ENCODE measurements around the gene KCNJ9. TPM values are rescaled to one million over a fixed set of nuclear protein-coding genes. Genes with fewer than 3 reads are reported as not detected.
"Not testable (repeated sequence)": the region's sequence is repeated elsewhere in the genome, so short reads cannot be mapped to it uniquely, and the experiment has no call there.

KCNJ9 gene
- total RNA-seq, 1 donor from 2014 or later, result not detected

DNA sequence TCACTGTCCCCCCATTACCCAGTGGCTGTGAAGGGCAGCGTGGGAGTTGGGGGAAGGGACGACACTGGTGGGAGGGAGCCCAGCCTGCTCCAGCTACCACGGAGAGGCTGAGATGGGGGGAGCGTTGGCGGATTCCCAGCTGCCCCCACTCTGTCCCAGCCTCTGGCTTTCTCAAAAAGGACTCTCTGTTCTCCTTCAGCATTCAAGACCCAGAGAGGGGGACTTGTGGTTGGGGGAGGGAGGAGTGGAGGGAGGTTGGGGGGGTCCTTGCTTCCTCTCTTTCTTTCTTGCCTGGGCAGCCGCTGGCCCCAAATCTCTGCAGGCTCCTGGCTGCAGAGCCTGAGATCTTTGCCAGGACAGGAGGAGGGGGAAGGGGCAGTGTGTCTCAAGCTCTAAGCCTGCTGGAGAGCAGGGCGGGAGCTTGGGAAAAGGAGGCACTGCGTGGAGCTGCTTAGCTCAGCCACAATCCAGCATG lies 36.4 kb downstream of the KCNJ9 start:
- Mint-ChIP-seq H3K27me3 (ENCODE audit: insufficient read depth) (peaks cover 16% of the 10 kb centered on the region), H3K9me3 (no peaks in the 10 kb centered on the region), H3K4me3 (no peak overlapping the region), H3K36me3 (ENCODE audit: low read depth) (no peaks in the 10 kb centered on the region), H3K4me1 (ENCODE audit: low read depth) (no peaks in the 10 kb centered on the region), H3K27ac (no peak overlapping the region)
- intact Hi-C loops (cut with micrococcal nuclease), result no loop called here
- no peak for DNase-seq (ENCODE audit: low spot score)

DNA sequence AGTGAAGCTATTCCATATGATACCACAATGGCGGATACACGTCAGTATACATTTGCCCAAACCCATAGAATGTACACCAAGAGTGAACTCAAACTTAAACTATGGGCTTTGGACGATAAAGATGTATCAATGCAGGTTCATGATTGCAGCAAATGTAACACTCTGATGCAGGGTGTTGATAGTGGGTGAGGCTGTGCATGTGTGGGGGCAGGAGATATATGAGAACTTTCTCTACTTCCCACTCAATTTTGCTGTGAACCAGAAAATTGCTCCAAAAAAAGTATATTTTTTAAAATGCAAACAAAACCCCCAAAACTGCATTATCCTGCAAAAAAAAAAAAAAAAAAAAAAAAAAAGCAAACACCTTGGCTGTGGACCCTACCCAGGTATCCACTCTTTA lies 37.6 kb downstream of the KCNJ9 start:
- Mint-ChIP-seq H3K27ac (no peak overlapping the region), H3K4me1 (ENCODE audit: low read depth) (no peaks in the 10 kb centered on the region), H3K27me3 (ENCODE audit: insufficient read depth) (peaks cover 16% of the 10 kb centered on the region), H3K9me3 (no peaks in the 10 kb centered on the region), H3K36me3 (ENCODE audit: low read depth) (no peaks in the 10 kb centered on the region), H3K4me3 (no peak overlapping the region)
- DNase-seq (ENCODE audit: low spot score), result no peak
- intact Hi-C loops (cut with micrococcal nuclease), result no loop called here

DNA sequence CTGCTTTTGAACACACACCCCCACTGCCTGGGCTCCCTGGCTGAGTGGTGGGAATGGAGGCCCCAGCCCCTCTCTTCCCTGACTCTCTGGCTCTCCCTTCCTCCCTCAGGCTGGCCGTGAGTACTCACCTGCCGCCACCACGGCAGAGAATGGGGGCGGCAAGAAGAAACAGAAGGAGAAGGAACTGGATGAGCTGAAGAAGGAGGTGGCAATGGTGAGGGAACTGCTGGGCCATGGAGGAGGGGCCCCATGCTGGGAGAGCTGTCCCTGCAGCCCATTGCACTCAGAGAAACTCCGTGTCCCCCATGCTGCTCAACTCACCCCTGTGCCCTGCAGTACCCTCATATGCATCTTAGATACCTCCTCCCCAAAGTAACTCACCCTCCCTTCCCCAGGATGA lies 39.5 kb downstream of the KCNJ9 start:
- intact Hi-C loops (cut with micrococcal nuclease), result no loop called here
- Mint-ChIP-seq H3K9me3 (no peaks in the 10 kb centered on the region), H3K36me3 (ENCODE audit: low read depth) (no peaks in the 10 kb centered on the region), H3K27ac (no peak overlapping the region), H3K4me1 (ENCODE audit: low read depth) (no peaks in the 10 kb centered on the region), H3K4me3 (no peak overlapping the region), H3K27me3 (ENCODE audit: insufficient read depth) (peaks cover 15% of the 10 kb centered on the region)
- DNase-seq (ENCODE audit: low spot score), result no peak

- DNase-seq (ENCODE audit: low spot score), result no peak
- H3K27me3 Mint-ChIP-seq (ENCODE audit: insufficient read depth), result peaks cover 12% of the 10 kb centered on the region
- H3K4me3 Mint-ChIP-seq, result no peak overlapping the region
- no peaks in the 10 kb centered on the region for H3K36me3 Mint-ChIP-seq (ENCODE audit: low read depth)
- intact Hi-C loops (cut with micrococcal nuclease), result no loop called here
- H3K4me1 Mint-ChIP-seq (ENCODE audit: low read depth), result no peaks in the 10 kb centered on the region
- no peak overlapping the region for H3K27ac Mint-ChIP-seq
- no peaks in the 10 kb centered on the region for H3K9me3 Mint-ChIP-seq
Measured at GRCh38 chr1:160121388-160121787, 40.0 kb downstream of the KCNJ9 start.

- no peak overlapping the region for H3K4me3 Mint-ChIP-seq
- intact Hi-C loops (cut with micrococcal nuclease), result no loop called here
Measured at GRCh38 chr1:160122978-160123495, 41.7 kb downstream of the KCNJ9 start.

DNA sequence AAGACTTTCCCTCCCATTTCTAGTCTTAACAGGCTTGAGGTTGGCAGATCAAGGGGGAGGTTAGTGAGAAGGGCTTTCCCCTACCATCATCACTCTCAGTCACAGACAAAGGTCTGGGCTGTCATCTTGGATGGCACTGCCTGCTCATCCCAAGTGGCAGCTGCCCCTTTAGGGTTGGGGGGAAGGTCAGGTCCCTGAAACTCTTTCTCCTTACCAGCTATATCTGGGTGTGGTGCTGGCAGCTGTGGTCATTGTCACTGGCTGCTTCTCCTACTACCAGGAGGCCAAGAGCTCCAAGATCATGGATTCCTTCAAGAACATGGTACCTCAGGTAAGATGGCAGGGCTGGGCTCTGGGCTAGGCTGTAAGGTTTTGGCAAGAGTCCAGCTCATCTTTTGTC lies 42.4 kb downstream of the KCNJ9 start:
- Mint-ChIP-seq H3K36me3 (ENCODE audit: low read depth) (no peaks in the 10 kb centered on the region), H3K4me1 (ENCODE audit: low read depth) (no peaks in the 10 kb centered on the region), H3K27ac (no peak overlapping the region), H3K27me3 (ENCODE audit: insufficient read depth) (peaks cover 6% of the 10 kb centered on the region), H3K9me3 (no peaks in the 10 kb centered on the region), H3K4me3 (no peak overlapping the region)
- intact Hi-C loops (cut with micrococcal nuclease), result no loop called here
- no peak for DNase-seq (ENCODE audit: low spot score)

More at GRCh38 chr1:160122978-160123495, 41.7 kb downstream of the KCNJ9 start:
- H3K27me3 Mint-ChIP-seq (ENCODE audit: insufficient read depth), result peaks cover 12% of the 10 kb centered on the region
- DNase-seq (ENCODE audit: low spot score), result no peak
- H3K36me3 Mint-ChIP-seq (ENCODE audit: low read depth), result no peaks in the 10 kb centered on the region
- no peaks in the 10 kb centered on the region for H3K4me1 Mint-ChIP-seq (ENCODE audit: low read depth)
- no peak overlapping the region for H3K27ac Mint-ChIP-seq
- H3K9me3 Mint-ChIP-seq, result no peaks in the 10 kb centered on the region

- no peaks in the 10 kb centered on the region for H3K9me3 Mint-ChIP-seq
- peaks cover 9% of the 10 kb centered on the region for H3K27me3 Mint-ChIP-seq (ENCODE audit: insufficient read depth)
- intact Hi-C loops (cut with micrococcal nuclease), result no loop called here
- H3K36me3 Mint-ChIP-seq (ENCODE audit: low read depth), result no peaks in the 10 kb centered on the region
- H3K27ac Mint-ChIP-seq, result no peak overlapping the region
- no peaks in the 10 kb centered on the region for H3K4me1 Mint-ChIP-seq (ENCODE audit: low read depth)
- H3K4me3 Mint-ChIP-seq, result no peak overlapping the region
- DNase-seq (ENCODE audit: low spot score), result no peak
Measured at GRCh38 chr1:160124705-160125478, 43.6 kb downstream of the KCNJ9 start.

GRCh38 chr1:160125746-160126145 lies 44.4 kb downstream of the KCNJ9 start:
- no peaks in the 10 kb centered on the region for H3K4me1 Mint-ChIP-seq (ENCODE audit: low read depth)
- no peak overlapping the region for H3K27ac Mint-ChIP-seq
- intact Hi-C loops (cut with micrococcal nuclease), result no loop called here
- H3K36me3 Mint-ChIP-seq (ENCODE audit: low read depth), result no peaks in the 10 kb centered on the region
- DNase-seq (ENCODE audit: low spot score), result no peak
- no peak overlapping the region for H3K4me3 Mint-ChIP-seq
- peaks cover 10% of the 10 kb centered on the region for H3K27me3 Mint-ChIP-seq (ENCODE audit: insufficient read depth)
- H3K9me3 Mint-ChIP-seq, result no peaks in the 10 kb centered on the region

- H3K4me3 Mint-ChIP-seq; intact Hi-C loops (cut with micrococcal nuclease); H3K36me3 Mint-ChIP-seq (ENCODE audit: low read depth); DNase-seq (ENCODE audit: low spot score); H3K27ac Mint-ChIP-seq; H3K9me3 Mint-ChIP-seq; H3K4me1 Mint-ChIP-seq (ENCODE audit: low read depth): not testable (repeated sequence)
- H3K27me3 Mint-ChIP-seq (ENCODE audit: insufficient read depth), result peaks cover 11% of the 10 kb centered on the region
Measured at GRCh38 chr1:160126342-160126741, 45.0 kb downstream of the KCNJ9 start.

- Mint-ChIP-seq H3K27me3 (ENCODE audit: insufficient read depth) (peaks cover 17% of the 10 kb centered on the region), H3K9me3 (no peaks in the 10 kb centered on the region), H3K4me3 (no peak overlapping the region), H3K36me3 (ENCODE audit: low read depth) (no peaks in the 10 kb centered on the region), H3K27ac (no peak overlapping the region), H3K4me1 (ENCODE audit: low read depth) (no peaks in the 10 kb centered on the region)
- no peak for DNase-seq (ENCODE audit: low spot score)
- intact Hi-C loops (cut with micrococcal nuclease), result no loop called here
Measured at GRCh38 chr1:160127381-160127780, 46.0 kb downstream of the KCNJ9 start.

DNA sequence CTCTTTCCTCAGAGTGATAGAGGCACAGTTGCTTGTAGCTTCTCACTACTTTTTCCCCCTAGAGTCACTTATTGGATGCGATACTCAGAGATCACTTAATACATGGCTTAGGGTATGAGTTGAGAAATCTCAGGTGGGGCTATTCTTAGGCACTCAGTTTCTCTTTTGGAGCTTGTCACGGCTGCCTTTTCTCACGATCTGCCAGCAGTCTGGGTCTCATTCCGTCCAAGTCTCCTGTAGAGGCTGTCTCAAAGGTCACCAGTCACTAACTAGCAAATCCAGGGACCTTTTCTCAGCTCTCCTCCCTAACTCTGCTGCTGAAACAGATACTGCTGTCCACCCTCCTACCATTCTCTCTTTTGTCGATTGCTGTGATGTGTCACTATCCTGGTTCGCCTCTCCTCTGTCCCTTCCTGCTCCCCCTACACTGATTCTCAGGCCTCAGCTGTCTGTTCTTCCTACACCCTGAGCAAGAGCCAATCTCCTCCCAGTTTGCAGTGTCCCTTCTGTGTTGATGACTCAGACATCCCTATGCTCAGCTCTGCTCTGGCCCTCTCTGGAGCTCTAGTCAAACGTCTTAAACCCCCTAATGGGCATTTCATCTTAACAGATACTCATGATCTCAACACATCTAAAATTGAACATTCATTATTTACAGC lies 46.7 kb downstream of the KCNJ9 start:
- Mint-ChIP-seq H3K27me3 (ENCODE audit: insufficient read depth) (peaks cover 21% of the 10 kb centered on the region), H3K4me3 (no peak overlapping the region), H3K9me3 (no peaks in the 10 kb centered on the region), H3K4me1 (ENCODE audit: low read depth) (no peaks in the 10 kb centered on the region), H3K36me3 (ENCODE audit: low read depth) (no peaks in the 10 kb centered on the region), H3K27ac (no peak overlapping the region)
- no peak for DNase-seq (ENCODE audit: low spot score)
- intact Hi-C loops (cut with micrococcal nuclease), result no loop called here

GRCh38 chr1:160128636-160129035 lies 47.3 kb downstream of the KCNJ9 start:
- Mint-ChIP-seq H3K9me3 (no peaks in the 10 kb centered on the region), H3K36me3 (ENCODE audit: low read depth) (no peaks in the 10 kb centered on the region), H3K4me3 (no peak overlapping the region), H3K27ac (no peak overlapping the region), H3K4me1 (ENCODE audit: low read depth) (no peaks in the 10 kb centered on the region), H3K27me3 (ENCODE audit: insufficient read depth) (peaks cover 24% of the 10 kb centered on the region)
- intact Hi-C loops (cut with micrococcal nuclease), result no loop called here
- no peak for DNase-seq (ENCODE audit: low spot score)

- H3K27me3 Mint-ChIP-seq (ENCODE audit: insufficient read depth), result peaks cover 23% of the 10 kb centered on the region
- H3K36me3 Mint-ChIP-seq (ENCODE audit: low read depth), result no peaks in the 10 kb centered on the region
- no peaks in the 10 kb centered on the region for H3K4me1 Mint-ChIP-seq (ENCODE audit: low read depth)
- DNase-seq (ENCODE audit: low spot score), result no peak
- no peaks in the 10 kb centered on the region for H3K9me3 Mint-ChIP-seq
- no peak overlapping the region for H3K27ac Mint-ChIP-seq
- intact Hi-C loops (cut with micrococcal nuclease), result no loop called here
- H3K4me3 Mint-ChIP-seq, result no peak overlapping the region
Measured at GRCh38 chr1:160129046-160129445, 47.7 kb downstream of the KCNJ9 start.

Measured in activated T-helper 1 cell treated with anti-CD3 and anti-CD28 coated beads, Interleukin-12 subunit alpha, Interleukin-12 subunit beta, Interleukin-2, Interleukin-4 antibody, amounts not matched to agents 30 ng/mL and 10 ng/mL and 1 ng/mL, durations not matched to agents 14 hours and 24 hours and 36 hours (primary cell).